NCI-H146 treated with DMSO at 0.1 percent for 48 hours (cell line): ENCODE results near the gene LBP.
"Not testable (repeated sequence)": the region's sequence is repeated elsewhere in the genome, so short reads cannot be mapped to it uniquely, and the experiment has no call there.

Experiments
- DNase-seq: peaks from one replicate; lab custom pipeline; 2025; ENCODE audit not compliant: unreplicated experiment; lab: John Stamatoyannopoulos, UW

LBP gene

GRCh38 chr20:38345643-38346042 lies 639 bp upstream of the LBP start:
- no peak for DNase-seq

GRCh38 chr20:38346741-38347140 lies 459 bp downstream of the LBP start:
- DNase-seq, result no peak

- no peak for DNase-seq
Measured at GRCh38 chr20:38349856-38350255, 3.6 kb downstream of the LBP start.

- DNase-seq, result no peak
Measured at GRCh38 chr20:38350879-38351775, 4.8 kb downstream of the LBP start.

GRCh38 chr20:38353316-38353715 lies 7.0 kb downstream of the LBP start:
- no peak for DNase-seq

GRCh38 chr20:38354227-38354626 lies 7.9 kb downstream of the LBP start:
- DNase-seq, result no peak

- DNase-seq, result no peak
Measured at GRCh38 chr20:38355161-38356012, 9.1 kb downstream of the LBP start.

- no peak for DNase-seq
Measured at GRCh38 chr20:38357653-38358207, 11.4 kb downstream of the LBP start.

- DNase-seq, result no peak
Measured at GRCh38 chr20:38358556-38358955, 12.3 kb downstream of the LBP start.

- DNase-seq, result no peak
Measured at GRCh38 chr20:38363004-38363747, 16.9 kb downstream of the LBP start.

- no peak for DNase-seq
Measured at GRCh38 chr20:38369389-38369788, 23.1 kb downstream of the LBP start.

GRCh38 chr20:38372806-38373205 lies 26.5 kb downstream of the LBP start:
- no peak for DNase-seq

- no peak for DNase-seq
Measured at GRCh38 chr20:38373231-38373867, 27.1 kb downstream of the LBP start.

GRCh38 chr20:38373898-38374297 lies 27.6 kb downstream of the LBP start:
- DNase-seq, result no peak

- DNase-seq, result no peak
Measured at GRCh38 chr20:38377039-38377685, 30.9 kb downstream of the LBP start.

GRCh38 chr20:38377838-38378237 lies 31.6 kb downstream of the LBP start:
- DNase-seq, result not testable (repeated sequence)

- no peak for DNase-seq
Measured at GRCh38 chr20:38383147-38383546, 36.9 kb downstream of the LBP start.

GRCh38 chr20:38386004-38386403 lies 39.7 kb downstream of the LBP start:
- DNase-seq, result no peak

GRCh38 chr20:38386851-38387250 lies 40.6 kb downstream of the LBP start:
- no peak for DNase-seq

GRCh38 chr20:38387953-38388352 lies 41.7 kb downstream of the LBP start:
- DNase-seq, result no peak
